ENCODE data around the gene MROH2A.

MROH2A gene

GRCh38 chr2:233761040-233761769, 16.9 kb upstream of the MROH2A start:
- no peak for DNase-seq

DNA sequence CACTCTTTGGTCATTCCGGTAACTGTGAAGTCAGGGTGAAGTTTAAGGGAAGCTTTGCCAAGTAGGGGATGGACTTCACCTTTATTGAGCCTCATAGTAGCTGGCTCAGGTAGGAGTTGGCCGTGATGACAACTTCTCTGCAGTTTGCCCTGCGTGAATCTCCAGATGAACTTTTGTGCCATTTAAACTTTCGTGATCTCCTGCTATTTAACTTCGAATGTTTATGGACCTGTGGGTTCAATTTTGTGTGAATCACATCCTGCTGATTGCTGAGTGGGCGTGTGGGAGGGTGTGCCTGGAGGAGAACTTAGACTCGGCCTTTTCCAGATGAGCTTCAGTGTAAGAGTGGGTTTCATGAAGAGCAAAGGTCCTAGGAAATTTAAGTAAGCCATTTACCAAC, 13.9 kb upstream of the MROH2A start:
- DNase-seq, result no peak

DNA sequence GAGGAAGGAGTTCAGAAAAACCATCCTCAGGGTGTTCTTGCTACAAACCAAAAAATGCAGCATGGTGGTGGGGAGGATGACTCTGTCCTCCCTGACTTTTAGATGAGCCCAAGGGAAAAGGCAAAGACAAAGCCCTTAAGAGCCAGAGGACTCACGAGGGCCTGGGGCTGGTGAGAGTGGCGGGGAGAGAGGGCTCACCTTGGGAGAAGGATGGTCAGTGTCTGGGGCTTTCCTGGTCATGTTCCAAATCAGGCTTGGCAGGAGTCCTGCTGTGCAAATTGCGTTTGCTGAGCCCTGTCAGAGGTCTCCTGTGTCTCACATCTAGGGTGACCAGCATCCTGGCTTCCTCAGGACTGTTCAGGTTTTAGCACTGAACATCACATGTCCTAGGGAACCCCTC, 13.4 kb upstream of the MROH2A start:
- no peak for DNase-seq

DNA sequence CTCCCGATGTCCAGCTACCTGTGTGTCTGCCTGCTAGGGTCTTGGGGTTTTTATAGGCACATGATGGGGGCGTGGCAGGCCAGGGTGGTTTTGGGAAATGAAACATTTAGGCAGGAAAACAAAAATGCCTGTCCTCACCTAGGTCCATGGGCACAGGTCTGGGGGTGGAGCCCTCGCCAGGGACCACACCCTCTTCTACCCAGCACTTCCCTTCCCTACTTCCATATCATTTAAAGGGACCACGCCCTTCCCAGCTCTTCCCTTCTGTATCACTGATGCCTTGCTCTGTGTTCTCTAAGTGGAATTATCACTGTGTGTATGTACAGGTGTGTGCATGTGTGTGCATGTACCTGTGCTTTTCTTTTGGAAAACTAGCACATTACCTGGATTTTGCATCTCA, 11.7 kb upstream of the MROH2A start:
- no peak for DNase-seq

- no peak for DNase-seq
These were observed 10.1 kb upstream of the MROH2A start for GRCh38 chr2:233768076-233768475.

DNA sequence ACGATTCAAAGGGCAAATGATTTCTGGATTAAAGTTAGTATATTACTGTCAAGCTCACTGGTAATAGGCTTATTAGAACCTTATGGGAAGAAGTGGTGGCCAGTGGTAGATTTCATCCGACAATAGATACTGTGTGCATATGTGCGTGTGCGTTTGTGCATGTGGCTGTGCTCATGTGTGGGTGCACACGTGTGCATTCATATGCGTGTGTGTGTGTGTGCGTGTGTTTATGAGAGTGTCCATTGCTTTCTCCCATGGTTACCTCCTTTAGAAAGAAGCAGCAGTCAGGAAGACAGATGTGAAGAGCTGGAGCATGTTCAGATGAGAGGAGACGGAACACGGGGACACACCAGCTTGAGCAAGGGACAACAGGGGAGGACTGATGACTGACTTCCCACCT, 8.9 kb upstream of the MROH2A start:
- DNase-seq, result no peak

GRCh38 chr2:233772153-233772552, 6.0 kb upstream of the MROH2A start:
- DNase-seq, result no peak

DNA sequence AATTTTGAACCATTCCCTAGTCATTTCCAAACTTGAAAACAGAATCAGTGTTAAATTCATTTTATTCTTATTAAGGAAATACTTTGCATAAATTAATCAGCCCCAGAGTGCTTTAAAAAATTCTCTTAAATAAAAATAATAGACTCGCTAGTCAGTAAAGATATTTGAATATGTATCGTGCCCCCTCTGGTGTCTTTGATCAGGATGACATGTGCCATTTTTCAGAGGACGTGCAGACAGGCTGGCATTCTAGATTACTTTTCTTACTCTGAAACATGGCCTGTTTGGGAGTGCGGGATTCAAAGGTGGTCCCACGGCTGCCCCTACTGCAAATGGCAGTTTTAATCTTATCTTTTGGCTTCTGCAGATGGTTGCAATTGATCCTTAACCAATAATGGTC, 5.5 kb upstream of the MROH2A start:
- DNase-seq, result no peak

DNA sequence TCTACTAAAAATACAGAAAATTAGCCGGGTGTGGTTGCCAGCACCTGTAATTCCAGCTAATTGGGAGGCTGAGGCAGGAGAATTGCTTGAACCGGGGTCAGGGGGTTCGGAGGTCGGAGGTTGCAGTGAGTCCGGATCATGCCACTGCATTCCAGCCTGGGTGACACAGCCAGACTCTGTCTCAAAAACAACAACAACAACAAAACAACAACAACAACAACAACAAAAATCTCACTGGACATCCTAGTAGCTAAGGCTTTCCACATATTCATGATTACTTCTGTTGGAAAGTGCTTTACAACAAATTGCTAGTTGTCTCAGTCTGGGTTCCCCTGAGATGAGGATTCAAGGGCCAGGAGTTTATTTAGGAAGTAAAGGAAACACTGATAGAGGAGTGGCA, 4.3 kb upstream of the MROH2A start:
- DNase-seq, result no peak

DNA sequence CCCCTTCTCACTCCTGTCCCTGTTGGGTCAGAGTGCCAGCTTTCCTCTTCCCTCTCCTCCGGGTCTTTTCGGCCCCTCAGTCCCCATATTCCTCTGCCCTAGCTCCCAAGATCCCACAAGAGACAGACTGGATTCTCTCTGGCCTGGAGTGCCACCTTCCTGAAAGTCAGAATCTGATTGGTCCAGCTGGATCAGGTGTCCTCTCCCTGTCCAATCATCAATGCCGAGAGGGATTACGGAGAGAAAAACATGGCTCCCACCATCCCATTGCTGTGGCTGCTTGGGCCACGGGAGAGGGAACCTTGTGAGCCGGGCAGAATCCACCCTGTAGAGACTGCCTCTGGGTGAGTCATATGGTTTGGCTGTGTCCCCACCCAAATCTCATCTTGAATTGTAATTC, 2.7 kb upstream of the MROH2A start:
- no peak for DNase-seq

- no peak for DNase-seq
These were observed 1.6 kb downstream of the MROH2A start for GRCh38 chr2:233779722-233780121.

- DNase-seq, result no peak
These were observed 2.6 kb downstream of the MROH2A start for GRCh38 chr2:233780771-233781170.

DNA sequence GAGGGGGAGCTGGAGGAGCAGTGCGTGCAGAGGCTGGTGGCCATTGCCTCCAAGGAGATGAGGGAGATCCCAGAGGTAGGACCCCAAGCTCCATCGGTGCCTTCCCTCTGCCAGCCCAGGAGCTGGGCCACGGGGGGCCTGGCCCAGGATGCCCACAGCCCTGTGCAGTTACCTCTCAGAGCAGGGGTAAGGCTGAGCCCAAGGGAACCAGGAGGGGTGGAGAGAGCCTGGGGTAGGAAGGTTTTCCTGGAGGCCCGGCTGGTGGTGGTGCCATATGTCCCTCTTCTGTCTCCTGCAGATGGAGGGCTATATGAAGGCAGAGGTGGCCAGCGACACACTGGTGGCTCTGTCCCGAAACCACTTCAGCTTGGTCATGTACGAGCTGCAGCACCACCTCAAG, 11.4 kb downstream of the MROH2A start:
- DNase-seq, result no peak

DNA sequence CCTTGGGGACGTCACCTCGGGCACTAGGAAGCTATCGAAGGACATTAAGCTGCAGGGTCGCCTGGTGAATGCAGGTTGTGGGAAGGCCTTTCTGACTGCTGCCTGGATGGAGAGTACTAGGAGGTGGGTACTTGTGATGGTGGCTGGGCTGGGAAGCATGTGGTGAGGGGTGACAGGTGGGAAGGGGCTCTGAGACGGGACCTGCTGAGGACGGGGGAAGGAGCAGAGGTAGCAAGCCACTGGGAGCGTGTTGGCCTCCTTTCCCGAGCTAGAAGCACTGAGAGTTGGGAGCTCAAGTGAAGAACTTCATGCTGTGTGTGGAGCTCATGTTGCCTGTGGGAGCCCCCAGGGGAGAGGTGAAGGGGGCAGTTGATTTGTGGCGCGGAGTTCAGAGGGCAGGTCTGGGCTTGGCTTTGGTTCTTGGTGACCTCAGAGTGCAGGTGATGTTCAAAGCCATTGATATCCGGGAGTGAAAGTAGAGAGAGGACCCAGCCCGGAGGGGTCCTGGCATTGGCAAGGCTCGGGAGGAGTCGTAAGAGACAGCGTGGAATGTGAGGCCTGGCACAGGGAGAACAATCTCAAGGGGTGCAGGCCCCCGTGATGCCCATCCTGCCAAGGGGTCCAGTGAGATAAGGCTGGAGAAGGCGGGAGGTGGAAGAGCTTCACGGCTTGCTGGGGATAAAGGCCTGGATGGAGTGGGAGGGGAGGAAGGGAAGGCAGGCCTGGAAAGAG, 13.2 kb downstream of the MROH2A start:
- no peak for DNase-seq

DNA sequence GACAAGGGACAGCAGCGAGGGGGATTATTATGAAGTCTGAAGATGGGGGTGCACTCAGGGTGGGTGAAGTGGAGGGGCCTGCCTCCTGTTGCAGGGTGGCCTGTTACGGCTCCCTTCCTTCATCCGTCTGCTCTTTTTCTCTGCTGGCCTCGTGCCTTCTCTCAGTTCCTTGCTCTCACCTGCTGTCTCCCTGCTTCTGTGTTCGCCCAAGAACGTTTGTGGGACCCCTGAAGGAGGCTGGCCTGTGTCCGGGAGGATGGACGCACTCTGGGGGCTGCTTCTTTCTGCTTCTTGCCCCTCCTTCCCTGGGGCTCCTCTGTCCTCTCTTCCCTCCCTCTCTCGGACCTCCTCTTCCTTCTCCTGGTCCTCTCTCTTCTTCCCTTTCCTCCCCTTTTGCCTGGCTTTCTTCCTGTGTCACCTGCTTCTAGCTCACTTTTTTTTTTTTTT, 13.8 kb downstream of the MROH2A start:
- no peak for DNase-seq

- no peak for DNase-seq
These were observed 14.6 kb downstream of the MROH2A start for GRCh38 chr2:233792720-233793119.

DNA sequence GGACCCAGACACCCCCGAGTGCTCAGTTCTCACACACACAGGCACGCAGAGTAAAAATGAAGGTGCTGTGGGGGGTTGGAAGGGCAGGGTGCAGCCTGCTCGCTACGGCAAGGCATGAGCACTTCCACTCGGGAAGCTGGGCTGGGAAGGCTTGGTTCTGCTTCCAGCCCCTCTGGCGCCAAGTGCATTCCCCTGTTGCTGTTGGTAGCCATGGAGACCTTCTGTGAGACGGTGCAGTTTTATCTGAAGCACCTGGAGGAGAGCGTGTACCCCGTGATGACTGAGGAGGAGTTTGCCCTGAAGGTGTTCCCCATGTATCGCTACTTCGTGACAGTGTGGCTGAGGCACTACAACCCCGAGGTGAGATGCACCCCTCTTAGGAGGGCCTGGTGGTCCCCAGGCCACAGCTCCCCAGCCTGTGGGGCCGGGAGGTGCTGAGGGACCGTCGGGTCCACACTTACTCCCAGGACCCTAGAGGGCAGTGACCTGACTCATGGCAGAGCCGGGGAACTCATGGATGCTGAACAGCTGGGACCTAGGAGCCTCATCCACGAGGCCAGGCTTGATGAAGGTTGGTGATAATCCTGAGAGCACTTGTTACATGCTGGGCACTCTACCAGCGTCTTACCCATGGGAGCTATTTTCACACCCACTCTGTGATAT, 15.5 kb downstream of the MROH2A start:
- no peak for DNase-seq

DNA sequence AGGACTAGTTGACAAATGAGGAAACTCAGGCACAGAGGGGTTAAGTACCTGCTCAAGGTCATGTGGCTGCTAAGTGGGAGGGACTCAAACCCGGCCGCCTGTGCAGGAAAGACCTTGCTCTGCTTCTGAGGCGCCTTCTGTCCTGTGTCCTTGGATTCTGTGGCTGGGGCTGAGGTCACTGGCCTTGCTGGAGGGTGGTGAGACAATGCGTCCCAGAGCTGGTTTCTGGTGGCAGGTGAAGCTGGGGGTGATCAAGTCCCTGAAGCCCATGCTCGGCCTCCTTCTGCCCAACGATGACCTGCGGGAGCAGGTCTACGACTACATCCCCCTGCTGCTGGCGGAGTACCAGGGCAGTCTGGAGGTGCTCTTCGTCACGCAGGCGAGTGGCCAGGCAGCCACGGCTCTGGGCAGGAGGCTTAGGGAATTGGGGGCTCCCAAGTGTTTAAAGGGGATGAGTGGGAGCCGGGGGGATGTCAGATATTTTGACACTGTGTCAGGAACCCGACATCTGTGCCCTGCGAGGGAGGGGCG, 16.1 kb downstream of the MROH2A start:
- no peak for DNase-seq

DNA sequence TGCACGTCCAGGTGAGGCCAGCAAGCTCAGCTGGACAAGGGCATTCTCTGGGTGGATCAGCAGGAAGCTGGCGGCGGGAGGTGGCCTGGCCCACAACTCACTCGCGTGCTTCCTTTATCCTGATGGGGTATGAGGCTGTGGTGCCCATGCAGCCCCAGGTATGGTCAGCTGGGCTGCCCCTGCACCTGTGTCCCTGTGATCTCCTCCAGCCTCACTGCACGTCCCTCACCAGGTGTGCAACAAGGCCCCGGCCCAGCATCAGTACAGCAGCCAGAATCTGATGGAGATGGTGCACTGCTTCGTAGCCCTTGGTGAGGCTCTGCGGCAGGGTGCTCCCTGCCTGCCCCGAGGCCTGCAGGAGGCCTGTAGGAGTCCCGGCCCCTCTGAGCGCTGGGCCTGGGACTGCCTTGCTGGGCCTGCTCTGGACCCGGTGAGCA, 17.6 kb downstream of the MROH2A start:
- DNase-seq, result no peak

DNA sequence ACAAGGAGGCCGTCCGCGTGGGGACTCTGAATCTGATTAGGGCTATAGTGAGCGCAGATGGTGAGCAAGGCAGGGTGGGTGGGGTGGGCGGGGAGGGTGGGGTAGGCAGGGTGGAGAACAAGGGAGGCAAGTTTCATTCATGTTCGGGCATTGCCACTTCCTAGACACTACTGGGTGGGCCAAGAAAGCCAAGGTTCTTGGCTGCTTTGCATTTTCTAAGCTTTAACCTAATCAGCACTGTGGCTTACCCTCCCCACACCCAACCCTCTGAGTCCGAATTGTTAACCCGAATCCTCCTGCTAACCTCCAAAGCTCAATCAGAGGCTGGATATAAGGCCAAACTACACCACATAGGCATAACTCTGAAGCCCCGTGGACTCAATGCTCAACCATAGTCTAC, 18.1 kb downstream of the MROH2A start:
- DNase-seq, result no peak

DNA sequence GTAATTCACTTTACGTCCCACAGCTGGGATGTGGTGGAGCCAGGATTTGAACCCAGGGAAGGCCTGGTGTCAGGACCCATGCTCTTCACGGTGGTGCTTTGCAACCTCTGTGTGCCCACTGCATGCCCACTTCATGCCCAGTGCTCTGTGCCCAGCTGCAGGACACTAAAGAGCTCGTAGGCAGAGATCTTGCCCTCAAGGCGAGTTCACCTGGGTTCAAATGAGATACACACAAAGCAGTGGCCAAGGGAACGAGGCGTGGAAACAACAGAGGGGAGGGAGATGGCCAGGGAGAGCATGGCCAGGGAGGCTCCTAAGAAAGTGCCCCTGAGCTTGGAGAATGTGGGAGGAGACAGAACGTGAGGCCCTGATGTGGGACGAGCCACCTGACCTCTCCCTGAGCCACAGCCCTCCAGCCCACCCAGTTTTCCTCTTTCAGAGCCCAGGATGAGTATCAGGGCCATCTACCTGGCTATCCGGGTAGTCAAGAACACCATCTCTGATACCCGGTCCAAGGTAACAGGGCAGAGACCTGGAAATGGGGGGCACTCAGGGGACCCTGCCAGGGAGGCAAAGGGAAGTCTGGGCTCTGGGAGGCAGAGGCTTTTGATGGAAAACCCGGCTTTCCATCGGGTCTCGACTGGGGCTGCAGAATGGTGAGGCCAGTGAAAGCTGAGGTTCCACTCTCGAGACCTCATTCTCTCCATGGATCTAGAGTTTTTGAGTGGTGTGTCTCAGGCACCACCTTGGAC, 20.4 kb downstream of the MROH2A start:
- DNase-seq, result no peak

GRCh38 chr2:233799087-233799665, 21.0 kb downstream of the MROH2A start:
- DNase-seq, result no peak

DNA sequence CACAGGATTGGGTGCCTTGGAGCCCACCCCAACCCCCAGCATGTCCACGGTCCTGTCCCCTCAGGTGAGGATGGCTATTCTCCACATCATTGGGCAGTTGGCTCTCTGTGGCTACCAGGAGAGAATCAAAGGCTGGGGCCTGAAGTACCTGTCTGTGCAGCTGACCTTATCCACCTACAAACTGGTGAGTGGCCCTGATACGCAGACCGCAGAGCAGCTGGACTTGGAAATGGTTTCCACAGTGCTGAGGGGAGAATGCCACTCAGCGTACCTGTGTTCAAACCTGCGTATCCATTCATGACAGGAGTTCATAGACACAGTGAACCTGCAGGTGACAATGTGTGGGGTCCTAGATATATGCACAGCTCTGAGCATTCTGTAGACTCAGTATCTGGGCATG, 21.6 kb downstream of the MROH2A start:
- DNase-seq, result no peak
